Rectal smooth muscle tissue (tissue), 1 donor: ENCODE measurements around the gene PPFIA1.
"Not testable (repeated sequence)": the region's sequence is repeated elsewhere in the genome, so short reads cannot be mapped to it uniquely, and the experiment has no call there.

Experiments
- H3K27ac ChIP-seq: one replicate; pipeline ENCODE4 v1.7.0; 2013; ENCODE audit warnings: low read depth, low read length, inconsistent platforms
- H3K27me3 ChIP-seq: one replicate; pipeline ENCODE4 v1.7.0; 2013; ENCODE audit warnings: low read length; ENCODE audit not compliant: control insufficient read depth, insufficient read depth
- H3K36me3 ChIP-seq: one replicate; pipeline ENCODE4 v1.7.0; 2013; ENCODE audit warnings: low read length; ENCODE audit not compliant: control insufficient read depth, insufficient read depth
- H3K4me1 ChIP-seq: one replicate; pipeline ENCODE4 v1.7.0; 2013; ENCODE audit warnings: low read length; ENCODE audit not compliant: control insufficient read depth, insufficient read depth
- H3K4me3 ChIP-seq: one replicate; pipeline ENCODE4 v1.7.0; 2013; ENCODE audit warnings: low read length
- H3K9ac ChIP-seq: one replicate; pipeline ENCODE4 v1.7.0; 2013; ENCODE audit warnings: low read length

Gene PPFIA1

DNA sequence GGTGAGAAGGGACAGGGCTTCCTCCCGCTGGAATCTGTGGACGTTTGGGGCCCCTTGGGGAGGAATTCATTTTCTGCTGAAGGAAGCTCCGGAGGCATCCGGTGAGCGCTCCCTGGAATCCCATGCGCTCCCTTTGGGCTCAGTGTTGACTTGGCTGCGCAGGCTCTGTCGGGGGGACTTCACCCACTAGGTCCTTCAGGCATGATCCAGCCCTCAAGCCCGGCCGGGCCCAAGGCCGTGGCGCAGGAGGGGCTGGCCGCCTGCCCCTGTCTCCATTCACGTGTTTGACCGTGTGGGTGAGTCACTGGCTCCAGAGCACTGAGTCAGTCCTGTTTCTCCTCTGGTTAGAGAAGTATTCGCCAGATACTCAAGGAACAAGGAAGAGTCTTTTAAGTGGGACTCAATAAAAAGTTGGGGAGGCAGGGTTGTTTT, 129.2 kb downstream of the PPFIA1 start:
- Histone ChIP-seq H3K27ac (peak overlapping the region; percentile 81), H3K36me3 (no peaks in the 10 kb centered on the region), H3K9ac (peak overlapping the region; percentile 52), H3K27me3 (no peaks in the 10 kb centered on the region), H3K4me1 (peaks cover 16% of the 10 kb centered on the region), H3K4me3 (peak overlapping the region; percentile 77)

DNA sequence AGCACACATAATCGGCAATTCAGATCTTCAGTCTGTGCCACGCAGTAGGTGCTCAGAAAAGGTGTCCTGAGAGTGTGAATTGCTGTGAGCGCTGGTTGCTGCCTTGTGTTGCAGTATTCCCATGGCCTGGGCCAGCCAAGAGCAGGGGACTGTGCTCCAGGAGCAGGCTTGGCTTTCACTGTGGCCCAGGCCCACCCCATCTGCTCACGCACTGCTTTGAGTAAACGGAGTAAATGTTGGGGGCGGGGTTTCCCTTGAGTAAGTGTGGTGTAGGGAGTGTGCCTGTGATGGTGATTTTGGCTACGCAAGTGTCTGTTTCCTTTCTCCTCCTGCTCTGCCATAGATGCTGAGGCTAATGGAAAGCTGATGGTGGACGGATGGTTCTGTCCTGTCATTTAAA, 130.2 kb downstream of the PPFIA1 start:
- Histone ChIP-seq H3K4me1 (peaks cover 16% of the 10 kb centered on the region), H3K36me3 (peaks cover 2% of the 10 kb centered on the region), H3K9ac (no peak overlapping the region), H3K4me3 (peak overlapping the region; percentile 77), H3K27ac (peak overlapping the region; percentile 81), H3K27me3 (no peaks in the 10 kb centered on the region)

DNA sequence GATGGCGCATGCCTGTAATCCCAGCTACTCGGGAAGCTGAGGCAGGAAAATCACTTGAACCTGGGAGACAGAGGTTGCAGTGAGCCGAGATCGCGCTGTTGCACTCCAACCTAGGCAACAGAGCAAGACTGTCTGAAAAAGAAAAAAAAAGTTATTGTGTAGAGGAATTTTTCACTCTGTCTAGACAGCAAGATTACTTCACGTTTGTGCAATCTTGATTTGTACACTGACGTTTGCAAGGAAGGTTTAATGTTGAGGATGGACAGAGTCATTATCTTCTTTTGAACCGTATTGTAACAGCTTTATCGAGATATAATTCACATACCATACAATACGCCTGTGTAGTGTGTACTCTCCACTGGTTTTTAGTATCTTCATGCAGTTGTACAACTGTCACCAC, 131.5 kb downstream of the PPFIA1 start:
- Histone ChIP-seq H3K27ac (no peak overlapping the region), H3K9ac (no peak overlapping the region), H3K27me3 (no peaks in the 10 kb centered on the region), H3K36me3 (peaks cover 2% of the 10 kb centered on the region), H3K4me3 (no peak overlapping the region), H3K4me1 (peaks cover 16% of the 10 kb centered on the region)

DNA sequence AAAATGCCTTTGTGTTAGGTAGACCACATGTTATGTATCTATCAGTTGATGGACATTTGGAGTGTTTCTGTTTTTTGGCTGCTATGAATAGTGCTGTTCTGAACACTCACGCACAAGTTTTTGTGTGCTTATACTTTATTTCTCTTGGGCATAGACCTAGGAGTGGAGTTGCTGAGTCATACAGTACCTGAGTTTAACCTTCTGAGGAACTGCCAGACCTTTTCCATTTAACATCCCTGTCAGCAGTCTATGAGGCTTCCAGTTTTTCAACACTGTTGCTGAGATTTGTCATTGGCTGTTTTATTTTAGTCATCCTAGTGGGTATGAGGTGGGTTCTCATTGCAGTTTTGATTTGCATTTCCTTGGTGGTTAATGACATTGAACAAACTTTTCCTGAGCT, 132.2 kb downstream of the PPFIA1 start:
- Histone ChIP-seq H3K4me3 (no peak overlapping the region), H3K27ac (no peak overlapping the region), H3K4me1 (peaks cover 16% of the 10 kb centered on the region)

DNA sequence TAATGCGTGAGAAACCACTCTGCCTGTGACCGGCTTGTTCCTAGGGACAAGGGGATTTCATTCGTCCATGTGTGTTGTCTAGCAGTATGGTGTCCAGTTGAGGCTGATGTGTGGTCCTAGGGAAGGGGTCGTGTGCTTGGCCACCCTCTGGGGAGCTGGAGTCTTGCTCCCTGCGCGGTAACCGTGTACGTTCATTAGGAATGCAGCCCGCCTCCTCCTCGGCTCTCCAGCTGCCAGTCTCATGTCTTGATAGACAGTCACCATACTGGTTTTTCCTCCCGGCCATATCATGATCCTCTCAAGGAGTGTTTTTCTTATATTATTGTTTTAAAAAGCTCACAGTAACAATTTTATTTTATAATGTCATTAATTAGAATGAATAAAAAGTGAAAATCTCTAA, 133.8 kb downstream of the PPFIA1 start:
- Histone ChIP-seq H3K27me3 (no peaks in the 10 kb centered on the region), H3K9ac (no peak overlapping the region), H3K27ac (no peak overlapping the region), H3K36me3 (peaks cover 19% of the 10 kb centered on the region), H3K4me1 (peaks cover 16% of the 10 kb centered on the region), H3K4me3 (no peak overlapping the region)

More for the DNA sequence above, 132.2 kb downstream of the PPFIA1 start:
- Histone ChIP-seq H3K9ac (no peak overlapping the region), H3K36me3 (peaks cover 7% of the 10 kb centered on the region), H3K27me3 (no peaks in the 10 kb centered on the region)

DNA sequence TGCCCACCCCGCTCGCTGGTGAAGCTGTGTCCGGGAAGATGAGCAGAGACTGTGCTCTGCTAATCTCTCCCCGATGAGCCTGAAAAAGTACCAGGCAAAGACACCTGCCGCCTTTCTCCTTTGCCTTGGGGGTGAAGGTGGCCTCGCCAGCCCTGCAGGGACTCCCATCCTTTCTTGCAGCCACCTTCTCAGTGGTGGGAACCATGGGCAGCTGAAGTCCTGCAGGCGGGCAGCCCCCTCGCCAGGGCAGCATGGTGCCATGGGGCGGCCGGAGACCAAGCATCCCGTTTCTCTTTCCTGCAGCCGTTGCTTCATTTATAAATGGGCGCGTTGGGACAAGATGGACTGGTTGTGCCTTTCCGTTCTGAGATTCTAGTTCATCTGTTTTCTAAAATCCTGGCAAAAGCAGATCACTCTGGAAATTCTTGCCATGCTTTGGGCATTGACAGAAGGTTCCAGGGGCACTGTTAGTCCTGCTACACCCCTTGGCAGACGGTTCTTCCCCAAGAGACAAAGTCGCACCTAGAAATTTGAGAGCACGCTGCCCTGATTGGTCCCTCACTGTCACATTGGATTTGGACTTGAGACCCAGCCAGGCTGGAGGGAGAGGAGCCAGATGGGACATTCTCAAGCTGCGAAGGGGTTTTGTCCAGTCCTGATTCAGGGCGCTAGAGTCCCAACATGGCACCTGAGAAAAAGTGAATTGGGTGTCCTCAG, 135.3 kb downstream of the PPFIA1 start:
- Histone ChIP-seq H3K4me3 (no peak overlapping the region), H3K27me3 (no peaks in the 10 kb centered on the region), H3K36me3 (peaks cover 35% of the 10 kb centered on the region)

DNA sequence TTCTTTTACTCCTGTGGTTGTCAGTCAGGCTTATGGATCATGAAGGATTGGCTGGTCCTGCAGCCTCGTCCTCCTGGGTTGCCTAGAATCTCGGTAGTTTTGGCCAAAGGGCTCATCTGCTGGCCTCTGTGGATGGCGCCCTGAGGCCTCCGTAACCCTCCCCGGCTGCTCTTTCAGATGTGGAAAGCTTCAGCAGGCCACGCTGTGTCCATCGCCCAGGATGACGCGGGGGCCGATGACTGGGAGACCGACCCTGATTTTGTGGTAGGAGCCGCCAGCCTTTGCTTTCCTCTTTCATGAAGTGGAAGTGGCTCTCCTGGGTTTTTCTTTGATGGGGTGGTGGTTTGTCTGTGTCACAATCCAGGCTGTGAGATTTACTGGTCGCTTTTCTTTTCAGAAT, 136.6 kb downstream of the PPFIA1 start:
- Histone ChIP-seq H3K4me3 (no peak overlapping the region), H3K4me1 (no peaks in the 10 kb centered on the region), H3K27ac (no peak overlapping the region), H3K9ac (no peak overlapping the region), H3K27me3 (no peaks in the 10 kb centered on the region), H3K36me3 (peaks cover 46% of the 10 kb centered on the region)

More for the DNA sequence above, 135.3 kb downstream of the PPFIA1 start:
- no peak overlapping the region for H3K9ac ChIP-seq
- peaks cover under 1% of the 10 kb centered on the region for H3K4me1 ChIP-seq
- no peak overlapping the region for H3K27ac ChIP-seq

DNA sequence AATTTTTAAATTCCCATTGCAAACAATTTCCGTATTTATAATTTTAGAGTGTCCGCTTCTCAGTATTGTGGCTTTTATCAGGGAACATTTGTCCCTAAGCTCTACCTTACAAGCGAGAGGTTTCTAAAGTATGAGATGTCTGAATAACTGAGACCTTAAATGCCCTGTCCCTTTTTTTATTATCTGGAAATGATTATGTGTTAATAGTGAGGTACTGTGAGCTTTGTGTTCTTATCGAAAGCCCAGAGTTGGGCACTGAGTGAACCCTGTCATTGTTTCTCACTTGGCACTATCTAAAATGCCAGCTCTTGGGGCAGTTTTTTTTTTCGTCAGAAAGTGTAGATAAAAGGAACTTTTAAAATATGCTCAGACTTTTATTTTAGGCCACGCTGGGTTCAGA, 137.3 kb downstream of the PPFIA1 start:
- Histone ChIP-seq H3K27me3 (no peaks in the 10 kb centered on the region), H3K27ac (no peak overlapping the region), H3K9ac (no peak overlapping the region), H3K4me3 (no peak overlapping the region), H3K4me1 (no peaks in the 10 kb centered on the region), H3K36me3 (peaks cover 50% of the 10 kb centered on the region)

DNA sequence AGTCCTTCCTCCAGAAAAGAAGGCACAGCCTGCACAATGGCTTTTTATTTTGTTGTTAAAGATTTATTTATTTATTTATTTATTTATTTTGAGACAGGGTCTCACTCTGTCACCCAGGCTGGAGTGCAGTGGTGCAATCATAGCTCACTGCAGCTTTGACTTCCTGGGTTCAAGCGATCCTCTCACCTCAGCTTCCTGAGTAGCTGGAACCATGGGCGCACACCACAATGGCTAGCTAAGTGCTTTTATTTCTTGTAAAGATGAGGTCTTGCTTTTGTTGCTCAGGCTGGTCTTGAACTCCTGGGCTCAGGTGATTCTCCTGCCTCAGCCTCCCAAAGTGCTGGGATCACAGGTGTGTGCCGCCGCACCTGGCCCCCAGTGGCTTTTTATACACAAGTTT, 137.8 kb downstream of the PPFIA1 start:
- H3K27me3 ChIP-seq, H3K4me3 ChIP-seq, H3K9ac ChIP-seq, H3K27ac ChIP-seq, H3K4me1 ChIP-seq: not testable (repeated sequence)
- H3K36me3 ChIP-seq: peaks cover 56% of the 10 kb centered on the region

DNA sequence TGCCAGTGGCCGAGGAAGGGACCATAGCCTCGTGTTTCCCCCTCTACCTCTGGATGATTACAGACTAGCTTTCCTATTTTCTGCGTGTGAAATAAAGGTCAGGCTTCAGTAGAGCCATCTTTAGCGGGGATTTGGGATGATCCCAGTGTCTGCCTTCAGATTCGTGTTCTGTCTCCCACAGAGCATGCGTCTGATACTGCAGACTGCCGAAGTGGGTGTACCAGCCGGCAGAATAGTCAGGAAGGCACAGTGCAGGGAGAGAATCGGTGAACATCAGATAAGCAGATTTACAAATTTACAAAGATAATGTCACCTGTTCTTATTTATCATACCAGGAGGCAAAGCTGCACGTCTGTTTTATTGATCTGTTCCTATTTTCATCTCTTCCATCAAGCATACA, 138.9 kb downstream of the PPFIA1 start:
- H3K36me3 ChIP-seq: peaks cover 62% of the 10 kb centered on the region

DNA sequence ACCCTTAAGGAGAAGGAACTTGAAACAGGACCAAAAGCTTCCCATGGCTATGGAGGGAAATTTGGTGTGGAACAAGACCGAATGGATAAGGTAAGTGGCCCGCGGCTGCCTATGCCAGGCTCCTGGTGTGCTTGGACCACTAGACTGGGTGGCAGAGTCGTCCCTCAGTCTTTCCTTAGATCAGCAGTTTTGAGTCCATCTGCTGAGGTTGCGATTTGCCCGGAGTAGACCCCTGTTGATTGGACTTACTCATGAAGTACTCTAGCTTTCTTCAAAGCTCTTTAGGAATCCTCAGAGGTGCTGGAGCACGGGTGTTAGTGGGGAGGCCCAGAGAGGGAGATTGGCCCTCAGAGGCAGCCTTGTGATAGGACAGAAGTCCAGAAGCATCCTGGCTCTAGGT, 139.4 kb downstream of the PPFIA1 start:
- Histone ChIP-seq H3K4me1 (no peaks in the 10 kb centered on the region), H3K9ac (no peak overlapping the region), H3K4me3 (no peak overlapping the region), H3K27me3 (no peaks in the 10 kb centered on the region), H3K36me3 (peaks cover 66% of the 10 kb centered on the region), H3K27ac (no peak overlapping the region)

More for the DNA sequence above, 138.9 kb downstream of the PPFIA1 start:
- Histone ChIP-seq H3K9ac (no peak overlapping the region), H3K4me3 (no peak overlapping the region), H3K27me3 (no peaks in the 10 kb centered on the region), H3K27ac (no peak overlapping the region), H3K4me1 (no peaks in the 10 kb centered on the region)

DNA sequence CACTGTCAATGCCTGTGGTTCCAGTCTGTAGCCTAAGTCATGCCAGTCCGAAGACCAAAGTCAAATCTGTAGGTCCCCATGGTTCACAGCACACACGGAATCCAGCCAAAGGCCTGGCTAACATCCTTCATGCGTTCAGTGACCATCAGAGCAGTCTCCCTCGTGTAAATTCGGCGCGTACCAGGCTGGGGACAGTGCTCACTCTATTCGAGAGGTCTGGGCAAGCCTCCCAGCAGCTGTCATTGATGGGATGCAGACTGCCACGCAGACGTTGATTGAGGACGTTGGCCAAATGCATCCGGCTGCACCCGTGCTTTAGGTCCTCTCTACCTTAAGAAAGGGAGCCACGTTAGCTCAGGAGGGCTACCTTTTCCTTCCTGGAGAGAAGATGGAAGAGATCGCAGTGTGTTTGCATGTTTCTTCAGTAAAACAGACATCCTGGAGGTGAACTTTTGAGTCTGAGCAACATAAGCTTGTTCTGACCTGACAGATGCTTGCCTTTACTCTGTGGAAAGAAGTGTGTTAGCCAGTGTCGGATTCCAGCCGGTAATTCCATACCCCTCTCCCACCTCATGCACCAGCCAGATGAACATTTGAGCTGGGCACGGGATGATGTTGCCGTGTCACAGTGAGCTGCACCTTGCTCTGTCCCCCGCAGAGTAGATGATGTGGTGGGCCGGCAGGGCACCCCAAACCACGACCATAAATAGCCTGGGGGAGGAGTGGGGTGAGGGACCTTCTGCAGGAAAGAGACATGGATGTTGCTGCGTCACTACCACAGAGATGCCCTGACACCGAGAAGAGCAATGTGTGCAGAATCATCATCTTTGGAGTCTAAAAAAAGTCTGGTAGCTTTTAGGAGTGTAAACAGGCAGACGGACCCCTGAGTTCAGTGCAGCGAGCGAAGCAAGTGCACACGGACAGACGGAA, 140.1 kb downstream of the PPFIA1 start:
- Histone ChIP-seq H3K4me1 (no peaks in the 10 kb centered on the region), H3K9ac (no peak overlapping the region), H3K27ac (no peak overlapping the region), H3K36me3 (peaks cover 72% of the 10 kb centered on the region), H3K27me3 (no peaks in the 10 kb centered on the region), H3K4me3 (no peak overlapping the region)
